ENCODE data around the gene SRRM4.
A peak's percentile ranks its signal among the peaks of the same experiment; 100 is the strongest.
"Not testable (repeated sequence)": the region's sequence is repeated elsewhere in the genome, so short reads cannot be mapped to it uniquely, and the experiment has no call there.

SRRM4 gene

GRCh38 chr12:119019166-119019565 lies 37.8 kb downstream of the SRRM4 start:
- TF ChIP-seq, protein P1, sequence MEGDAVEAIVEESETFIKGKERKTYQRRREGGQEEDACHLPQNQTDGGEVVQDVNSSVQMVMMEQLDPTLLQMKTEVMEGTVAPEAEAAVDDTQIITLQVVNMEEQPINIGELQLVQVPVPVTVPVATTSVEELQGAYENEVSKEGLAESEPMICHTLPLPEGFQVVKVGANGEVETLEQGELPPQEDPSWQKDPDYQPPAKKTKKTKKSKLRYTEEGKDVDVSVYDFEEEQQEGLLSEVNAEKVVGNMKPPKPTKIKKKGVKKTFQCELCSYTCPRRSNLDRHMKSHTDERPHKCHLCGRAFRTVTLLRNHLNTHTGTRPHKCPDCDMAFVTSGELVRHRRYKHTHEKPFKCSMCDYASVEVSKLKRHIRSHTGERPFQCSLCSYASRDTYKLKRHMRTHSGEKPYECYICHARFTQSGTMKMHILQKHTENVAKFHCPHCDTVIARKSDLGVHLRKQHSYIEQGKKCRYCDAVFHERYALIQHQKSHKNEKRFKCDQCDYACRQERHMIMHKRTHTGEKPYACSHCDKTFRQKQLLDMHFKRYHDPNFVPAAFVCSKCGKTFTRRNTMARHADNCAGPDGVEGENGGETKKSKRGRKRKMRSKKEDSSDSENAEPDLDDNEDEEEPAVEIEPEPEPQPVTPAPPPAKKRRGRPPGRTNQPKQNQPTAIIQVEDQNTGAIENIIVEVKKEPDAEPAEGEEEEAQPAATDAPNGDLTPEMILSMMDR (IDR thresholded peaks at IDR 0.05; ENCODE audit: borderline replicate concordance, insufficient read depth, low read depth, low read length) = no peak
- H3K4me3 ChIP-seq (ENCODE audit: low read depth, low read length) = no peak overlapping the region

DNA sequence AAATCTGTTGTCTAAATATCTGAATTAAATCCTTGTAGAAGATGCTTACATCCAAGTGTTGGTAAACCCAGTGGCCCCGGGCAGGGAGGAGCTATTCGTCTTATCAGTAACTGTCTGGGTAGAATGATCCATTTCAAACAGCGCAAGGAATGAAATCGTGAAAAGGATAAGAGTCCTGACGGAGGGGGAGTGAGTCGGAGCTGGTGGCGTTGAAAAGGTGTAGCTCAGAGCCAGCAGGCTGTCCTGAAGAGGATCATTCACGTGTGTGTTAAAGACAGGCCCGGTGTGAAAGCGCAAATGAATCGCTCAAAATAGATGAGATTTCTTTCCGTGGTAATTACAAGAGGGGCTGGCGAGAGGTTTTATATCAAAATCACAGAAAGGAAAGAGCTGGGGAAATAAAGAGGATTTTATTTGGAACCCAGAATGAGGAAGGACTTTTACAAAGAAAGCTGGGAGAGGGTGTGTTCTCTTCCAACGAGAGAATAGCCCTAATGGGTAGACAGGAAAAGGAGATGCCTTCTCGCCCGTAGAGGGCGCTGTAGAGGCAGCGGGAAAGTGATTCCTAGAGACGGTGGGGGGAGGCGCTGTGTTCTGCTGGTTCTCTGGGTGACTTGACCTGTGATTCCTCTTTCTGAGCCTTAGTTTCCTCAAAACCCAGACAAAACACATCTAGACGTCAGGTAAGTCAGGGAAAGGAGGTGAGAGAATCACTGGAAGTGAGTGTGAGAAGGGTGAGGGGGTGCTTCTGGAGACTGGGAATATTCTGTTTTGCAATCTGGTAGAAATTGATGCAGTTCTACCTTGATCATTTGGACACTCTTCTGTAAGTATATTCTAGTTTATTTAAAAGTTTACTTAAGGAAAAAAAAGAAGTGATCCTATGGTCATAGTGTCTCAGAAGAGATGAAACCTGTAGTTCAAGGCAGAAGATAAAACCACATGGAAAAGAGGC lies 39.3 kb downstream of the SRRM4 start:
- no peak overlapping the region for H3K4me3 ChIP-seq (ENCODE audit: low read depth, low read length)
- TF ChIP-seq, protein P1 (IDR thresholded peaks at IDR 0.05; ENCODE audit: borderline replicate concordance, insufficient read depth, low read depth, low read length) = peak; percentile 69

DNA sequence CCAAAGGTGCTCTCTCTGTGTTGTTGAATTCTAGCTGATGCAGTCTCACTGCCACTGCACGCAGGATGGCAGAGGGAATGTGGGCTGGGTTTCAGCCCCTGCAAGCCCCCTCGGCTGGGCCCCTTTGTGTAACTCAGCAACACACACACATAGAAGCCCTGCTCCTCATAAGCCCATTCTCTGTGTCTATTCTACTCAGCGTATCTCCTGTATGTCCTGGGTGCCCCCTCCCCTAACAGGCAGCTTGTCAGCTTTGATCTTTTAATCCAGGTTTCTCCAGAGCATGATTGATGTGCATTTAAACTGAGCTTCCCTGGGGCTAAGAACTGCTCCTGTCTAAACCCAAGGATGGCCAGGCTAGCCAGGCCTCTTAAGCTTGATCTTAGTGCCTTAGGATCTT lies 43.0 kb downstream of the SRRM4 start:
- TF ChIP-seq, protein P1 (IDR thresholded peaks at IDR 0.05; ENCODE audit: borderline replicate concordance, insufficient read depth, low read depth, low read length) = no peak

GRCh38 chr12:119025786-119026185 lies 44.4 kb downstream of the SRRM4 start:
- H3K4me3 ChIP-seq (ENCODE audit: low read depth, low read length) = no peak overlapping the region
- TF ChIP-seq, protein P1 (IDR thresholded peaks at IDR 0.05; ENCODE audit: borderline replicate concordance, insufficient read depth, low read depth, low read length) = no peak

More for the DNA sequence above, 43.0 kb downstream of the SRRM4 start:
- H3K4me3 ChIP-seq (ENCODE audit: low read depth, low read length) = no peak overlapping the region

- not testable (repeated sequence) for H3K4me3 ChIP-seq (ENCODE audit: low read depth, low read length)
Observed at GRCh38 chr12:119033332-119033731, 52.0 kb downstream of the SRRM4 start.

DNA sequence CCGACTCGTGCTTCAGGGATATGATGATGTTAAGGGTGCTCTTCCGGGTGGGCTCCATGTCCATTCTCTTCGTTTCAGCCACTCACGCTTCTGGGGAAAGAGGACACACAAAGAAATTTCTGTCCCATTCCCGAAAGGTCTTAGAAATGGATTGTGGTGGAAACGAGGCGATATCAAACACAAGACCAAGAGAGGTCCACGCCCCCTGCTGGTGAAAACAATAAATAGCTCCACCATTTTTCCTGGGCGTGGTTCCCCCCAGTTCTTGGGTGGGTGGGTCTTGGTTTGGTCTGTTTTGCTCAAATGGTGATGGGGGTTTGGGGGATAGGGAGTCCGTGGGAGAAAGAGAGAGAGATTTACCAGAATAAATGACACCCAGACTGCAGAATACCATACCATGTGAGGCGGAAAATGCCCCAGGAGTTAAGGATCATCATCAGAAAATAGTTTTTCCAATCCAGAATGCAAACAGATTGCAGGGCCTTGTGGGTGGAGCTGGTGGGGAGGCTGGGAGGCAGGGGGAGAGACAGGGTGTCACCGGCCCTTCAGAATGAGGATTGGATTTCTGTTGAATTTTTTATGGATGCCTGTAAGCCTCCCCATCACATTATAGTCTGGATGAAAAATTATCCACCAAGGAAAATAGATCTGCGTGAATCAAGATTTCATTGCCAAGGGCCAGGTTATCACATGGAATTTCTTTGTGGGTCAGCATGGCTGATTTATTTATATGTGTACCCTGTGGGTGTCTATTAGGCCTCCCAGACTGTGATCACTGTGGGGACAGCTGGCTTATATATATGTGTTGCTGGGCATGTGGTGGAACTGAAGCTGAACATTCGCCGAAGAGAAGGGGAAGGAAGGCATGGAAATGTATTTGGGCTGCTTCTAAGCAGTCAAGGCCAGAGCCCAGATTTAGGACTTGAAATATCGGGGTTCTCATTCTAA lies 55.8 kb downstream of the SRRM4 start:
- H3K4me3 ChIP-seq (ENCODE audit: low read depth, low read length) = no peak overlapping the region
- TF ChIP-seq, protein P1 (IDR thresholded peaks at IDR 0.05; ENCODE audit: borderline replicate concordance, insufficient read depth, low read depth, low read length) = peak; percentile 53; the same call in 1 of the 2 replicates

GRCh38 chr12:119044094-119044493 lies 62.8 kb downstream of the SRRM4 start:
- TF ChIP-seq, protein P1 (IDR thresholded peaks at IDR 0.05; ENCODE audit: borderline replicate concordance, insufficient read depth, low read depth, low read length) = no peak
- H3K4me3 ChIP-seq (ENCODE audit: low read depth, low read length) = no peak overlapping the region
